Astrocyte (in vitro differentiated cells and primary cell): ENCODE measurements around the gene LONRF3. TPM values are rescaled to one million over a fixed set of nuclear protein-coding genes. Genes with fewer than 3 reads are reported as not detected.

ENCODE experiments used
- DNase-seq: peaks from one replicate; pipeline ENCODE4 v3.0.0-alpha.2; 2010; ENCODE audit warnings: low read depth
- FAIRE-seq: peaks from 2 replicates; lab custom pipeline; 2011; peaks lifted over from hg19 to GRCh38; lab: Jason Lieb, UNC
- H2AFZ ChIP-seq: 2 replicates; pipeline ENCODE4 v1.6.0; 2012; ENCODE audit warnings: low read depth, low read length, inconsistent platforms
- H3K27ac ChIP-seq: 2 replicates; pipeline ENCODE4 v1.5.1; 2011; ENCODE audit warnings: low read depth, low read length, inconsistent platforms
- H3K27me3 ChIP-seq: 2 replicates; pipeline ENCODE4 v1.6.0; 2011; ENCODE audit warnings: low read length, inconsistent platforms; ENCODE audit not compliant: insufficient read depth
- H3K36me3 ChIP-seq: 2 replicates; pipeline ENCODE4 v1.5.1; 2011; ENCODE audit warnings: low read length, inconsistent platforms; ENCODE audit not compliant: insufficient read depth
- H3K4me1 ChIP-seq: 2 replicates; pipeline ENCODE4 v1.5.1; 2011; ENCODE audit warnings: low read length, inconsistent platforms; ENCODE audit not compliant: insufficient read depth
- H3K4me2 ChIP-seq: 2 replicates; pipeline ENCODE4 v1.6.0; 2012; ENCODE audit warnings: low read length, inconsistent platforms
- H3K4me3 ChIP-seq: 2 replicates; pipeline ENCODE4 v1.5.1; 2011; ENCODE audit warnings: low read depth, mild to moderate bottlenecking, low read length, inconsistent platforms; ENCODE audit not compliant: insufficient read depth
- H3K79me2 ChIP-seq: 2 replicates; pipeline ENCODE4 v1.6.0; 2012; ENCODE audit warnings: mild to moderate bottlenecking, low read length, inconsistent platforms; ENCODE audit not compliant: insufficient read depth
- H3K9ac ChIP-seq: 2 replicates; pipeline ENCODE4 v1.6.0; 2012; ENCODE audit warnings: mild to moderate bottlenecking, low read length, inconsistent platforms
- H3K9me3 ChIP-seq: 2 replicates; pipeline ENCODE4 v1.5.1; 2012; ENCODE audit warnings: low read depth, mild to moderate bottlenecking, low read length, inconsistent platforms; ENCODE audit not compliant: insufficient read depth
- H4K20me1 ChIP-seq: 2 replicates; pipeline ENCODE4 v1.6.0; 2012; ENCODE audit warnings: low read length, inconsistent platforms; ENCODE audit not compliant: insufficient read depth
- H3K27ac Mint-ChIP-seq: one replicate; pipeline ENCODE4 v1.8.0; 2021; ENCODE audit warnings: mild to moderate bottlenecking, mixed read lengths; ENCODE audit not compliant: unreplicated experiment
- H3K27me3 Mint-ChIP-seq: one replicate; pipeline ENCODE4 v1.8.0; 2021; ENCODE audit warnings: low read depth, mixed read lengths; ENCODE audit not compliant: unreplicated experiment
- H3K36me3 Mint-ChIP-seq: one replicate; pipeline ENCODE4 v1.8.0; 2021; ENCODE audit warnings: low read depth, mixed read lengths; ENCODE audit not compliant: unreplicated experiment
- H3K4me1 Mint-ChIP-seq: one replicate; pipeline ENCODE4 v1.8.0; 2021; ENCODE audit warnings: low read depth, mixed read lengths; ENCODE audit not compliant: unreplicated experiment
- H3K4me3 Mint-ChIP-seq: one replicate; pipeline ENCODE4 v1.8.0; 2021; ENCODE audit warnings: mild to moderate bottlenecking, moderate library complexity, mixed read lengths; ENCODE audit not compliant: unreplicated experiment
- H3K9me3 Mint-ChIP-seq: one replicate; pipeline ENCODE4 v1.8.0; 2021; ENCODE audit warnings: mild to moderate bottlenecking, mixed read lengths; ENCODE audit not compliant: unreplicated experiment
- CTCF ChIP-seq: IDR thresholded peaks from 2 replicates; pipeline ENCODE4 v1.5.1; 2011; ENCODE audit warnings: low read depth, mild to moderate bottlenecking, inconsistent platforms, low read length, moderate library complexity; ENCODE audit not compliant: insufficient read depth
- EZH2 ChIP-seq: IDR thresholded peaks from 2 replicates; pipeline ENCODE4 v1.6.1; 2012; ENCODE audit warnings: mild to moderate bottlenecking, low read length, inconsistent platforms; ENCODE audit not compliant: insufficient read depth
- total RNA-seq: library from RNA; stranded (reverse); gene quantifications from 2 replicates; pipeline ENCODE4 v1.2.1, GENCODE V29; 2021

The LONRF3 gene
- total RNA-seq, 1 donor from 2014 or later: 0.11 TPM

DNA sequence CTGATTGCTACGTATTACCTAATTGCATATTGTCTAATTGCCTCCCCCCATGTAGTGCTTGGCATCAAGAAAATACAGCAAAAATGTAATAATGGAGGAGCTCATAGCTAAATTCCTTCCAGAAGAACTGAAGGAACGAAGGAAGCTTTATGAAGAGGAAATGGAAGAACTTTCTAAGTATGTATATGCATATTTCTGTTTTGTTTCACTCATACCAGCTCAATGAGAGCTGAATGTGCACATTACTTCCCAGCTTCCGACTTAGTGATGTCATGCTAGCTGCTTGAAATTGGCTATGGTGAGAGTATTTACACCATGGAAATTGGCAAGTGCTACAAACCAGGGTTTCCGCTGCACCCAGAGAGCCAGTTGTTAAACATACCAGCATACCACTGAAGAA, 34.7 kb downstream of the LONRF3 start:
- Histone ChIP-seq H3K79me2 (no peaks in the 10 kb centered on the region), H3K9ac (no peak overlapping the region), H3K4me3 (no peak overlapping the region), H4K20me1 (no peaks in the 10 kb centered on the region), H3K4me1 (no peaks in the 10 kb centered on the region), H3K36me3 (no peaks in the 10 kb centered on the region), H3K4me2 (no peak overlapping the region), H3K9me3 (no peaks in the 10 kb centered on the region), H2AFZ (no peak overlapping the region), H3K27me3 (no peaks in the 10 kb centered on the region), H3K27ac (no peak overlapping the region)
- peaks cover 2% of the 10 kb centered on the region for H3K27me3 Mint-ChIP-seq
- DNase-seq (no peak), FAIRE-seq (no peak)
- no peak for TF ChIP-seq CTCF
- TF ChIP-seq EZH2: no peak
- H3K4me3 Mint-ChIP-seq: no peak overlapping the region
- H3K9me3 Mint-ChIP-seq: no peaks in the 10 kb centered on the region
- no peaks in the 10 kb centered on the region for H3K4me1 Mint-ChIP-seq
- no peaks in the 10 kb centered on the region for H3K36me3 Mint-ChIP-seq
- no peak overlapping the region for H3K27ac Mint-ChIP-seq

DNA sequence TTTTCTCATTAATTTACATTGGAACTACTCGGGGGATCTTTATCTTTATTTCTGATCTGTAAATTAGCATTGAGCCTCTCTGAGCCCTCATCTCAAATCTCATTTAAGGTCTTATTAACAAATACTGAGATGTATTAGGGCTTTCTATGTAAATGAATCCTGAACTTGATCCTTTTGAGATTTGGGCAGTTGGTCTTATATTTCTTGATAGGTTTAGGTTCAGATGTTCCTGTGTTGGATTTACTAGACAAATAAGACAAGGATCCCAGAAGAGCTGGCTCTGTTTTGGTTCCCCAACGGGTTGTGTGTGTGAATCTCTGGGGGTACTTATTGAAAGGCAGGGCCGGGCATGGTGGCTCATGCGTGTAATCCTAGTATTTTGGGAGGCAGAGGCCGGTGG, 36.1 kb downstream of the LONRF3 start:
- Mint-ChIP-seq H3K4me1 (peaks cover 4% of the 10 kb centered on the region), H3K4me3 (no peak overlapping the region), H3K27ac (no peak overlapping the region), H3K36me3 (no peaks in the 10 kb centered on the region), H3K9me3 (no peaks in the 10 kb centered on the region), H3K27me3 (peaks cover 2% of the 10 kb centered on the region)
- Histone ChIP-seq H3K27ac (no peak overlapping the region), H3K4me3 (no peak overlapping the region), H3K9me3 (no peaks in the 10 kb centered on the region), H2AFZ (no peak overlapping the region), H3K4me2 (no peak overlapping the region), H3K27me3 (no peaks in the 10 kb centered on the region), H3K79me2 (no peaks in the 10 kb centered on the region), H3K9ac (no peak overlapping the region), H3K36me3 (no peaks in the 10 kb centered on the region), H3K4me1 (peaks cover 8% of the 10 kb centered on the region), H4K20me1 (no peaks in the 10 kb centered on the region)
- TF ChIP-seq EZH2: no peak
- no peak for TF ChIP-seq CTCF
- DNase-seq (no peak), FAIRE-seq (no peak)

DNA sequence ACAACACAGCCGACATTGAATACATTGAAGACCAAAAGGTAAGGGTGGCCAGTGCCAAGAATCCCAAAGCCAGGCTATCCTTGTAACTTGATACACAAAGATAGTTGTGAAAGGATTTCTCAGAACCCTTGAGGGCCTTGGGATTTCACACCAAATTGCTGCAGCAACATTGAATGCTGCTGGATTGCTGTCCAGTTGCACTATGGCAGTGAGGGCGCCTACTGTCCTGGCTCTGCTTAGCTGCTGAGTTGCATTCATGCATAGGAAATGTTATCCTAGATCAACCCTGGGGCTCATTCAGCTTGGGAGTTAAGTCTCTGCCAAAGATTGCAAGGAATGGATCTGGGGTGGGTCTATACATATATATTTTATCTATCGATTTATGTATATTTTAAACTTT, 38.7 kb downstream of the LONRF3 start:
- H3K4me3 ChIP-seq: no peak overlapping the region
- TF ChIP-seq EZH2 (no peak), CTCF (no peak)
- H3K4me2 ChIP-seq: no peak overlapping the region
- no peaks in the 10 kb centered on the region for H3K36me3 ChIP-seq
- no peaks in the 10 kb centered on the region for H3K9me3 Mint-ChIP-seq
- no peaks in the 10 kb centered on the region for H4K20me1 ChIP-seq
- peaks cover 14% of the 10 kb centered on the region for H3K4me1 ChIP-seq
- no peak overlapping the region for H3K4me3 Mint-ChIP-seq
- H3K9ac ChIP-seq: no peak overlapping the region
- no peak overlapping the region for H2AFZ ChIP-seq
- peaks cover 4% of the 10 kb centered on the region for H3K4me1 Mint-ChIP-seq
- H3K27ac ChIP-seq: no peak overlapping the region
- no peaks in the 10 kb centered on the region for H3K9me3 ChIP-seq
- no peak overlapping the region for H3K27ac Mint-ChIP-seq
- no peaks in the 10 kb centered on the region for H3K79me2 ChIP-seq
- H3K27me3 Mint-ChIP-seq: peaks cover 2% of the 10 kb centered on the region
- no peaks in the 10 kb centered on the region for H3K27me3 ChIP-seq
- no peaks in the 10 kb centered on the region for H3K36me3 Mint-ChIP-seq
- FAIRE-seq (no peak), DNase-seq (no peak)
